Vagina (tissue), 2 donors: Measurements from ENCODE around the gene GNAO1. TPM values are rescaled to one million over a fixed set of nuclear protein-coding genes. Genes with fewer than 3 reads are reported as not detected.
A peak's percentile ranks its signal among the peaks of the same experiment; 100 is the strongest.

Experiments
- DNase-seq, 2 donors: peaks; one replicate each; pipeline ENCODE4 v3.0.0-alpha.2; 2017; ENCODE audit errors: extremely low spot score in 2 of 2
- H3K27ac ChIP-seq: fragments of 200-600 bp; sonication (generic); one replicate; pipeline ENCODE4 v1.5.1; 2019
- H3K27me3 ChIP-seq: fragments of 200-600 bp; sonication (generic); one replicate; pipeline ENCODE4 v1.5.1; 2019
- H3K36me3 ChIP-seq, 2 donors: fragments of 200-600 bp; sonication (generic); one replicate each; pipeline ENCODE4 v1.5.1; 2017 to 2019
- H3K4me1 ChIP-seq: fragments of 200-600 bp; sonication (generic); one replicate; pipeline ENCODE4 v1.5.1; 2019
- H3K4me3 ChIP-seq, 2 donors: fragments of 200-600 bp; sonication (generic); 1 replicate in 1 of 2; 2 replicates in 1 of 2; pipeline ENCODE4 v1.5.1; 2016 to 2019
- H3K9me3 ChIP-seq: fragments of 200-600 bp; sonication (generic); one replicate; pipeline ENCODE4 v1.5.1; 2019
- CTCF ChIP-seq, 3 experiments: fragments of 450-650 bp in 2 of 3; fragments of 200-600 bp in 1 of 3; sonication (generic) in 1 of 3; IDR thresholded peaks; one replicate each; pipeline ENCODE4 v1.5.1; 2017 to 2019; ENCODE audit warnings: antibody characterized with exemption in 3 of 3, mild to moderate bottlenecking in 2 of 3, moderate library complexity in 2 of 3
- POLR2A ChIP-seq, 2 donors: fragments of 450-650 bp; IDR thresholded peaks; one replicate each; pipeline ENCODE4 v1.6.1; 2017; ENCODE audit warnings: antibody characterized with exemption in 2 of 2, mild to moderate bottlenecking in 2 of 2, moderate library complexity in 2 of 2
- POLR2AphosphoS5 ChIP-seq, 2 donors: sonication (generic); formaldehyde crosslinking; IDR thresholded peaks; one replicate each; pipeline ENCODE4 v1.9.0; 2017; ENCODE audit warnings: antibody characterized with exemption in 2 of 2, mild to moderate bottlenecking in 2 of 2, low read depth in 1 of 2; ENCODE audit not compliant: insufficient read depth in 1 of 2
- intact Hi-C: fragments of 100-400 bp; cut with DNase I; formaldehyde crosslinking; loops from one replicate; pipeline ENCODE4 v1.15.1; 2023
- total RNA-seq: library from RNA; depleted of rRNA; stranded (reverse); fragments of >200 nt; gene quantifications from one replicate; pipeline ENCODE4 v1.2.3, GENCODE V29; 2016

Gene GNAO1
- total RNA-seq, 1 donor from 2014 or later = 16.2 TPM

GRCh38 chr16:56312556-56312955 lies 121.3 kb downstream of the GNAO1 start:
- no peak for DNase-seq
- TF ChIP-seq POLR2A (IDR thresholded peaks at IDR 0.05) = no peak
- TF ChIP-seq CTCF (IDR thresholded peaks at IDR 0.05) = no peak
- TF ChIP-seq POLR2AphosphoS5 (IDR thresholded peaks at IDR 0.05; ENCODE audit: insufficient read depth in 1 of 2, low read depth in 1 of 2) = no peak
- intact Hi-C loops = no loop called here
- no peaks in the 10 kb centered on the region for H3K9me3 ChIP-seq
- no peaks in the 10 kb centered on the region for H3K36me3 ChIP-seq
- H3K4me1 ChIP-seq = no peaks in the 10 kb centered on the region
- no peak overlapping the region for H3K27ac ChIP-seq
- H3K27me3 ChIP-seq = no peaks in the 10 kb centered on the region
- no peak overlapping the region for H3K4me3 ChIP-seq

DNA sequence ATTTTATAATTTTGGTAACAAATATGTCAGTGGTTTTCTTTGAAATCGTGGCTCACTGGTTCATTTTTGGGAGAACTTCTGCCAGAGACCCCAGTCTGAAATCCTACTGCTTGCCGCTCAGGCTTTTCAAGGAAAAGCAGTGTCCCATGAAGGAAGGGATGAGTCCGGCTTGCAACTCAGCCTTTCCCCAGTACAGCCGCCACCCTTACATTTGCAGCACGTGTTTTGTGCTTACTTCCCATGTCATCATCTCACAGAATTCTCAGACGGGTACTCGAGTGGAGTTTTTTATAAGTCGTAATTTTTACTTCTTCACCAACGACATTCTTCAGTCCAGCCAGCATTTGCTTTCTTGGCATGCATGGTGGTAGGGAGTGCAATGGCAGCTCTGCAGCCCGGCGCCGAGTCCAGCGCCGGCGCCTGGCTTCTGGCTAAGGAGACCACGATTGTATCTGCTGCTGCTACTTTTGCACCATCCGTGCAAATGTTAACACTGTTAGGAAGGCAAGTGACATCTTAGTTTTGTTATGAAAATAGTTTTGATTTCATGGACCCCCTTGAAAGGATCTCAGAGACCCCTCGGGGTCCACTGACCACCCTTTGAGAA lies 123.1 kb downstream of the GNAO1 start:
- Histone ChIP-seq H3K4me3 (no peak overlapping the region), H3K9me3 (no peaks in the 10 kb centered on the region), H3K4me1 (peaks cover 11% of the 10 kb centered on the region), H3K27ac (no peak overlapping the region), H3K36me3 (no peaks in the 10 kb centered on the region), H3K27me3 (no peaks in the 10 kb centered on the region)
- DNase-seq = no peak
- intact Hi-C loops = no loop called here
- TF ChIP-seq CTCF (IDR thresholded peaks at IDR 0.05) = no peak

- H3K27ac ChIP-seq = no peak overlapping the region
- H3K4me3 ChIP-seq = no peak overlapping the region
- no peak for TF ChIP-seq POLR2A (IDR thresholded peaks at IDR 0.05)
- no peak for TF ChIP-seq CTCF (IDR thresholded peaks at IDR 0.05)
- no peak for TF ChIP-seq POLR2AphosphoS5 (IDR thresholded peaks at IDR 0.05; ENCODE audit: insufficient read depth in 1 of 2, low read depth in 1 of 2)
- H3K4me1 ChIP-seq = peaks cover 11% of the 10 kb centered on the region
- no peaks in the 10 kb centered on the region for H3K27me3 ChIP-seq
- no peaks in the 10 kb centered on the region for H3K36me3 ChIP-seq
- intact Hi-C loops = no loop called here
- no peaks in the 10 kb centered on the region for H3K9me3 ChIP-seq
- no peak for DNase-seq
These were observed 124.7 kb downstream of the GNAO1 start for GRCh38 chr16:56315955-56316354.

- intact Hi-C loops = no loop called here
- DNase-seq = no peak
- Histone ChIP-seq H3K27ac (no peak overlapping the region), H3K36me3 (no peaks in the 10 kb centered on the region), H3K4me1 (peaks cover 11% of the 10 kb centered on the region), H3K9me3 (no peaks in the 10 kb centered on the region), H3K4me3 (no peak overlapping the region), H3K27me3 (no peaks in the 10 kb centered on the region)
- TF ChIP-seq POLR2AphosphoS5 (IDR thresholded peaks at IDR 0.05; ENCODE audit: insufficient read depth in 1 of 2, low read depth in 1 of 2) (no peak), POLR2A (IDR thresholded peaks at IDR 0.05) (no peak), CTCF (IDR thresholded peaks at IDR 0.05) (no peak)
These were observed 125.3 kb downstream of the GNAO1 start for GRCh38 chr16:56316545-56316944.

- H3K27ac ChIP-seq = peak overlapping the region; percentile 44
- intact Hi-C loops = loop anchor here (2.0 kb wide), 1 partner anchor 375 kb away; no protein-coding TSS in a partner anchor
These were observed 126.9 kb downstream of the GNAO1 start for GRCh38 chr16:56317998-56318826.

More at GRCh38 chr16:56317998-56318826, 126.9 kb downstream of the GNAO1 start:
- Histone ChIP-seq H3K4me3 (peak overlapping the region in 1 of 2 donors; percentile 27), H3K36me3 (no peaks in the 10 kb centered on the region), H3K4me1 (peaks cover 11% of the 10 kb centered on the region), H3K27me3 (no peaks in the 10 kb centered on the region), H3K9me3 (no peaks in the 10 kb centered on the region)
- no peak for DNase-seq
- TF ChIP-seq CTCF (IDR thresholded peaks at IDR 0.05) (peak; percentile 88 to 96 (median 91)), POLR2A (IDR thresholded peaks at IDR 0.05) (no peak), POLR2AphosphoS5 (IDR thresholded peaks at IDR 0.05; ENCODE audit: insufficient read depth in 1 of 2, low read depth in 1 of 2) (peak; percentile 22)
